Measurements from ENCODE around the gene SETBP1. TPM values are rescaled to one million over a fixed set of nuclear protein-coding genes. Genes with fewer than 3 reads are reported as not detected.

The SETBP1 gene
- total and polyA plus RNA-seq, 7 experiments from 2014 or later, result 0.08 to 12.5 (median 2.5) TPM; not detected in 2

DNA sequence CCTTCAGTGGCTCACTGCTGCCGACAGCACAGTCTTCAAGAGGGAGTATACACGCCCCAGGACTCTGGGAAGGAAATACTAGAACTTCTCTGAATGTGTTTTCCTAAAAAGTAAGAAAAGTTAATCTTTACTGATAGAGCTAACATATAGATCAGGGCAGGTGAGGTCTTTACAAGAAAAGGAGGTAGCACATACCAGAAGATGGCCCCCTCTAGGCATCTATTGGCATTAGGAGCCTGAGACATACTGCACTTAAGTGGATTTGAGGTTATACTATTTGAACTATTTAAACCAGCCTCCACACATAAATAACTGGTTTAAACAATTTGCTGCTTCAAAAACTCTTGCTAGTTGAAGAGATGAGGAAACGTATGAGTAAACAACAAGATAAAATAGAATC is 406.1 kb downstream of the SETBP1 start:
- no peak overlapping the region for H3K27ac ChIP-seq (ENCODE audit: low read depth, low read length)
- no peak overlapping the region for H3K4me3 Mint-ChIP-seq
- intact Hi-C loops (cut with micrococcal nuclease), result no loop called here
- ATAC-seq (no peak), DNase-seq (no peak)
- no peaks in the 10 kb centered on the region for H3K27me3 ChIP-seq (ENCODE audit: control insufficient read depth in 2 of 2, insufficient read depth in 2 of 2, low read length in 2 of 2)
- H3K36me3 ChIP-seq (ENCODE audit: control insufficient read depth in 2 of 3, insufficient read depth in 3 of 3, low read length in 3 of 3), result no peaks in the 10 kb centered on the region
- no peaks in the 10 kb centered on the region for H3K36me3 Mint-ChIP-seq
- ChIA-PET CTCF (interaction anchor here (0.6 kb wide), 1 partner anchor 23 kb away, joined by 3 read pairs; no protein-coding TSS in a partner anchor), POLR2A (no interaction called here)
- H3K27ac Mint-ChIP-seq, result no peak overlapping the region
- H3K9me3 ChIP-seq (ENCODE audit: control insufficient read depth in 2 of 3, low read length in 3 of 3), result no peaks in the 10 kb centered on the region
- peaks cover 0 to 11% (median 4%) of the 10 kb centered on the region in 5 donors for H3K27me3 Mint-ChIP-seq
- peaks cover 0 to 10% (median 0%) of the 10 kb centered on the region in 11 donors for H3K9me3 Mint-ChIP-seq
- no peaks in the 10 kb centered on the region for H3K4me1 ChIP-seq (ENCODE audit: control insufficient read depth in 2 of 2, insufficient read depth in 2 of 2, low read length in 2 of 2)
- H3K4me3 ChIP-seq (ENCODE audit: low read length), result no peak overlapping the region
- H3K4me1 Mint-ChIP-seq, result no peaks in the 10 kb centered on the region

DNA sequence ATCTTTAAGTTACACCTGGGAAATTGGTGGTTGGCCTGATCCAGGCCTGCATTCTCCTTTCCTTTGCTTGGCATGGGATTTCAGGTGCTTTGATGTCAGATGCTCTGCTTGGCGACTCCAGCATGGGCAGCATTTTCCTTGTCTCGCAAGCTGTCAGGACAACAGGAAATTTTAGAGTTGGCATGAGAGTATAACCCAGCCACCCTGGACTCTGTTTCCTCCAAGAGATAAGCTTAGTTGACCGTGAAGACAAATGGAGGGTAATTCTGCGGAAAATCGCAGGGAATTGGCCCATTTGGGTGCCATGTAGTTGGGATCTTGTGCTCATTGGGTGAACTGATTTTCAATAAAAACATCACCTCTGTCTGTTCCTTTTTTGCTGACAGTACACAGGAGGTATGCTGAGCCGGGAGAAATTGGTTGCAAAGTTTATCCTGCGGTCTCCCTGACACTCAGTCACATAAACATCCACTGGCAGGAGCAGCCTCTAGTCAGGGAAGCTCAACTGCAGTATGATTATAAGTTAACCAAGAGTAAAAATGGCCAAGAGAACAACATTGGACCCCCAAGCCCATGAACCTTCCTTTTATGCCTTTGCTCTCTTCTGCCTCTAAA is 409.9 kb downstream of the SETBP1 start:
- Mint-ChIP-seq H3K27me3 (peaks cover 0 to 6% (median 0%) of the 10 kb centered on the region in 5 donors), H3K27ac (no peak overlapping the region), H3K36me3 (no peaks in the 10 kb centered on the region), H3K9me3 (peaks cover 0 to 12% (median 0%) of the 10 kb centered on the region in 11 donors), H3K4me3 (no peak overlapping the region), H3K4me1 (peaks cover 0 to 2% (median 0%) of the 10 kb centered on the region in 7 donors)
- ChIA-PET CTCF (no interaction called here), POLR2A (no interaction called here)
- Histone ChIP-seq H3K9me3 (ENCODE audit: control insufficient read depth in 2 of 3, low read length in 3 of 3) (no peaks in the 10 kb centered on the region), H3K36me3 (ENCODE audit: control insufficient read depth in 2 of 3, insufficient read depth in 3 of 3, low read length in 3 of 3) (no peaks in the 10 kb centered on the region), H3K4me3 (ENCODE audit: low read length) (no peak overlapping the region), H3K4me1 (ENCODE audit: control insufficient read depth in 2 of 2, insufficient read depth in 2 of 2, low read length in 2 of 2) (no peaks in the 10 kb centered on the region), H3K27ac (ENCODE audit: low read depth, low read length) (no peak overlapping the region), H3K27me3 (ENCODE audit: control insufficient read depth in 2 of 2, insufficient read depth in 2 of 2, low read length in 2 of 2) (no peaks in the 10 kb centered on the region)
- no peak for DNase-seq
- ATAC-seq, result no peak
- intact Hi-C loops (cut with micrococcal nuclease), result no loop called here

DNA sequence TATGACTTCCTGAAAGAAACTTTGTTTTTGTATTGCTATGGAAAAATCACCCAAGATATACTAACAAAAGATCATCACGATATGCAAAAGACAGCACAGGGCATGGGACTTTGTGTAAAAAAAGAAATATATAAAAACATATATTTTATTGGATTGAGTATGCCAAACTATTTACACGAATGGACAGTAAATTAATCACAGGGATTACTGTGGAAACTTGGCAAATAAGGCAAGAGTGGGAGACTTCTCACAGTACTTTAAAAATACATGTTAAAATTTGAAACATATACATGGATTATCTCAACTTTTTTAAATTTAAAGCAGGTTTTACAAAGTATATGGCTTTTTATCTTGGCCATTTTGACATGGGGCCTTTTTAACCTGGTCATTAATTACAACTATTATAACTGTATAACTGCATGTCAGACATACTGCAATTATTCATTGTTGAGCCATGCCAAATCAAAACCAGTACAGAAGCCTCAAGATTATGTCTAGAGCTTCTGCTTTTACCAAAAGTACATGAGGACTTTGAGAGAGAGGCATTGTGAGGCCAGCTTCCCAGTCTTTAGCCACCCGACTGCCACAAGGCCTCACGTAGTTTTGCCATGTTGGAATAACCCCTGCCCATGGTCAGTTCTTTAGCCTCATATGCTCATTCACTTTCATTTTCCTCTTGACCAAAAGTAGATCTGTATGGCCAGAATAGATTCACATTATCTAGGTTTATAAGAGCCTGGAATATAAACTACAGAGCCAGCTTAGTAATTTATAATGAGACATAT is 419.8 kb downstream of the SETBP1 start:
- POLR2A ChIA-PET, result no interaction called here
- Histone ChIP-seq H3K27me3 (ENCODE audit: control insufficient read depth in 2 of 2, insufficient read depth in 2 of 2, low read length in 2 of 2) (no peaks in the 10 kb centered on the region), H3K4me1 (ENCODE audit: control insufficient read depth in 2 of 2, insufficient read depth in 2 of 2, low read length in 2 of 2) (no peaks in the 10 kb centered on the region), H3K4me3 (ENCODE audit: low read length) (no peak overlapping the region), H3K36me3 (ENCODE audit: control insufficient read depth in 2 of 3, insufficient read depth in 3 of 3, low read length in 3 of 3) (no peaks in the 10 kb centered on the region), H3K9me3 (ENCODE audit: control insufficient read depth in 2 of 3, low read length in 3 of 3) (no peaks in the 10 kb centered on the region), H3K27ac (ENCODE audit: low read depth, low read length) (no peak overlapping the region)
- peaks cover 0 to 6% (median 0%) of the 10 kb centered on the region in 5 donors for H3K36me3 Mint-ChIP-seq
- H3K4me1 Mint-ChIP-seq, result no peaks in the 10 kb centered on the region
- no peak overlapping the region for H3K4me3 Mint-ChIP-seq
- no peak for DNase-seq
- intact Hi-C loops (cut with micrococcal nuclease), result no loop called here
- peaks cover 0 to 7% (median 0%) of the 10 kb centered on the region in 11 donors for H3K9me3 Mint-ChIP-seq
- peaks cover 0 to 11% (median 4%) of the 10 kb centered on the region in 5 donors for H3K27me3 Mint-ChIP-seq
- no peak for ATAC-seq
- CTCF ChIA-PET, result no interaction called here
- H3K27ac Mint-ChIP-seq, result no peak overlapping the region

DNA sequence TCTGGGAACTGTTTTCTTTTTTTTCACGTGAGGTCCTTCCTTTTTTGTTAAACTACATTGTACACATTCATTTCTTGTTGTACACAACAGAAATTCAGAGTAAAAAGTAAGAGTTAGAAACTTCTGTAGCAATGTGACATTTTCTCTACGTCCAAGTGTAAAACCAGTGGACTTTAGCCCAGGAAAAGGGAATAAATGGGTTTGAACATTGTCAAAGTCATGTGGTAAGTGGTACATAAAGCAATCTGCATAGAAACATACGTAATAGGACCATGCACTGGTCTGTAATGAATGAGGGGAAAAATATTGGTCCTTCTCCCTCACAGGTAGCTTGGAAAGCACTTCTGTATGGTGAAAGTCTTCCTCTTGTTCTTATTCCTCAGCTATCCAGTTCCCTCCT is 421.4 kb downstream of the SETBP1 start:
- H3K4me3 ChIP-seq (ENCODE audit: low read length), result no peak overlapping the region
- no peaks in the 10 kb centered on the region for H3K36me3 ChIP-seq (ENCODE audit: control insufficient read depth in 2 of 3, insufficient read depth in 3 of 3, low read length in 3 of 3)
- ChIA-PET POLR2A (no interaction called here), CTCF (no interaction called here)
- H3K9me3 Mint-ChIP-seq, result peaks cover 0 to 2% (median 0%) of the 10 kb centered on the region in 11 donors
- H3K9me3 ChIP-seq (ENCODE audit: control insufficient read depth in 2 of 3, low read length in 3 of 3), result no peaks in the 10 kb centered on the region
- intact Hi-C loops (cut with micrococcal nuclease), result no loop called here
- H3K4me3 Mint-ChIP-seq, result no peak overlapping the region
- ATAC-seq (no peak), DNase-seq (no peak)
- peaks cover 0 to 13% of the 10 kb centered on the region in 2 donors for H3K4me1 ChIP-seq (ENCODE audit: control insufficient read depth in 2 of 2, insufficient read depth in 2 of 2, low read length in 2 of 2)
- H3K36me3 Mint-ChIP-seq, result peaks cover 0 to 2% (median 0%) of the 10 kb centered on the region in 5 donors
- H3K27me3 Mint-ChIP-seq, result peaks cover 0 to 11% (median 2%) of the 10 kb centered on the region in 5 donors
- no peak overlapping the region for H3K27ac Mint-ChIP-seq
- no peak overlapping the region for H3K27ac ChIP-seq (ENCODE audit: low read depth, low read length)
- H3K27me3 ChIP-seq (ENCODE audit: control insufficient read depth in 2 of 2, insufficient read depth in 2 of 2, low read length in 2 of 2), result no peaks in the 10 kb centered on the region
- H3K4me1 Mint-ChIP-seq, result no peaks in the 10 kb centered on the region

DNA sequence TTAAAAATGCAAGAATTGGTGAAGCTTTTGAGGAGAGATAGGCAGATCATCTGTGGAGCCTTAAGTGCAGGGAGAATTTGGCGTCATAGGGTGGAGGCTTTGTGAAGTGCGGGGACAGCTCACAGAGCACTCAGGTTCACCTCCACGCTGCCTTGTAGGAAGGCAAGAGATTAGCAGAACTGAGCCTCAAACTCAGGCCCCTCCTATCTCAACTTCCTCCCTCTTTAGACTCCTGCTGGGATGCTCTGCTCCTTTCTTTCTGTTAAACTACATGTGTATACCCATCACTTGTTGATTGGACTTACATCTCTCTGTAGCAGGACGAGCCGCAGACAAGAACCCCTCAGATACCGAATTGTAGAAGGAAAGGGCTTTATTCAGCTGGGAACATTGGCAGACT is 422.2 kb downstream of the SETBP1 start:
- peaks cover 0 to 13% of the 10 kb centered on the region in 2 donors for H3K4me1 ChIP-seq (ENCODE audit: control insufficient read depth in 2 of 2, insufficient read depth in 2 of 2, low read length in 2 of 2)
- no peak overlapping the region for H3K4me3 Mint-ChIP-seq
- H3K27ac Mint-ChIP-seq, result no peak overlapping the region
- POLR2A ChIA-PET, result no interaction called here
- H3K4me1 Mint-ChIP-seq, result no peaks in the 10 kb centered on the region
- no peaks in the 10 kb centered on the region for H3K36me3 ChIP-seq (ENCODE audit: control insufficient read depth in 2 of 3, insufficient read depth in 3 of 3, low read length in 3 of 3)
- CTCF ChIA-PET, result no interaction called here
- no peak overlapping the region for H3K4me3 ChIP-seq (ENCODE audit: low read length)
- DNase-seq, result no peak
- H3K27me3 ChIP-seq (ENCODE audit: control insufficient read depth in 2 of 2, insufficient read depth in 2 of 2, low read length in 2 of 2), result no peaks in the 10 kb centered on the region
- H3K9me3 ChIP-seq (ENCODE audit: control insufficient read depth in 2 of 3, low read length in 3 of 3), result no peaks in the 10 kb centered on the region
- H3K9me3 Mint-ChIP-seq, result no peaks in the 10 kb centered on the region
- H3K27me3 Mint-ChIP-seq, result peaks cover 0 to 8% (median 2%) of the 10 kb centered on the region in 5 donors
- no peak overlapping the region for H3K27ac ChIP-seq (ENCODE audit: low read depth, low read length)
- intact Hi-C loops (cut with micrococcal nuclease), result no loop called here
- H3K36me3 Mint-ChIP-seq, result no peaks in the 10 kb centered on the region
- ATAC-seq, result no peak

DNA sequence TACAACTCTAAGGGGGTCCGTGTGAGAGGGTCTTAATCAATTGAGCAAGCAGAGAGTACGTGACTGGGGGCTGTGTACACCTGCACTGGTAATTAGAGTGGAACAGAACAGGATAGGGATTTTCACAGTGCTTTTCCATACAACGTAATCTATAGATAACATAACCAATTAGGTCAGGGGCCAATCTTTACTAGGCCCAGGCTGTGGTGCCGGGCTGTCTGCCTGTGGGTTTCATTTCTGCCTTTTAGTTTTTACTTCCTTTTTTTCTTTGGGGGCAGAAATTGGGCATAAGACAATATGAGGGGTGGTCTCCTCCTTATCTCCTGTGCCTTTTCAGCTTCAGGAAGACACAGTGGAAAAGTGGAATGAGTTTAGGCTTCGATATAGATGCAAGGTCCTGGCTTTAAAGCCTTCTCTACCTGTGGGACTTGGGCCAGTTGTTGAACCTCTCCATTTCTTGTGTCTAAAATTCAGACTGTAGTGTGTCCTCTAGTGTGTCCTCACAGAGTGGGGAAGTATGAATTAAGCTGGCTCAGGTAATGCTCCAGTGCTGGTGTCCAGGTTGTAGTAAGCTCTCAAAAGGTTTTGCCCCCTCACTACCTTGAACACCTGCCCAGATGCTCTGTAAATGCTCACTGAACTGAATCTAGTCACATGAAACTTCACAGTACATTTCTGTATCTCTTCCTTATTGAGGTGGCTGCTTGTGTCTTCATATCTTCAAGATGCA is 422.8 kb downstream of the SETBP1 start:
- Mint-ChIP-seq H3K27me3 (peaks cover 0 to 7% (median 2%) of the 10 kb centered on the region in 5 donors), H3K9me3 (no peaks in the 10 kb centered on the region), H3K27ac (no peak overlapping the region), H3K4me1 (no peaks in the 10 kb centered on the region), H3K4me3 (no peak overlapping the region), H3K36me3 (no peaks in the 10 kb centered on the region)
- intact Hi-C loops (cut with micrococcal nuclease), result no loop called here
- no peak overlapping the region for H3K27ac ChIP-seq (ENCODE audit: low read depth, low read length)
- H3K36me3 ChIP-seq (ENCODE audit: control insufficient read depth in 2 of 3, insufficient read depth in 3 of 3, low read length in 3 of 3), result no peaks in the 10 kb centered on the region
- H3K27me3 ChIP-seq (ENCODE audit: control insufficient read depth in 2 of 2, insufficient read depth in 2 of 2, low read length in 2 of 2), result no peaks in the 10 kb centered on the region
- H3K4me1 ChIP-seq (ENCODE audit: control insufficient read depth in 2 of 2, insufficient read depth in 2 of 2, low read length in 2 of 2), result peaks cover 0 to 13% of the 10 kb centered on the region in 2 donors
- DNase-seq, result no peak
- ChIA-PET POLR2A (no interaction called here), CTCF (no interaction called here)
- no peak overlapping the region for H3K4me3 ChIP-seq (ENCODE audit: low read length)
- no peaks in the 10 kb centered on the region for H3K9me3 ChIP-seq (ENCODE audit: control insufficient read depth in 2 of 3, low read length in 3 of 3)
- peak; percentile 14 for ATAC-seq
